ENCODE measurements around the gene TEX13A. TPM values are rescaled to one million over a fixed set of nuclear protein-coding genes. Genes with fewer than 3 reads are reported as not detected.

The TEX13A gene
- total and polyA plus RNA-seq, 2 of the 13 experiments (the other 11 are each of a cell fraction or from before 2014, with no cell fraction given): not detected

DNA sequence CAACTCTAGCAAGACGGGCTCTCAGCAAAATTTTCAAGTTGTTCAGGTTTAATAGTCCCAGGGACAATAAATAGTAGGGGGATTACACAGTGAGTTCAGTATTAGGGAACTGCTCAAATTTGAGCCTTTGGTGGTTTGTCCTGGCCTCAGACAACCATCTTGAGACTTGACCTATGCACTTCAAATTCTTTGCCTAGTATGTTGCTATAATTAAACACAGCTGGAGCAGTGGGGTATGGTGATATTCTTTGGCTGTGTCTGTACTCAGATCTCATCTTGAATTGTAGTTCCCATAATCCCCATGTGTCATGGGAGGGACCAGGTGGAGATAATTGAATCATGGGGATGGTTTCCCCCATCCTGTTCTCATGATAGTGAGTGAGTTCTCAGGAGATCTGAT lies 43.3 kb upstream of the TEX13A start:
- POLR2A ChIA-PET: no interaction called here
- H2AFZ ChIP-seq (ENCODE audit: low read length): no peak overlapping the region
- no peak for DNase-seq (ENCODE audit: low spot score)
- TF ChIP-seq SOX13 (IDR thresholded peaks at IDR 0.05) (no peak), SOX13 (CRISPR knock-in tag; conservative IDR thresholded peaks at IDR 0.05 in 1 of 2, IDR thresholded peaks at IDR 0.05 in 1 of 2) (no peak), XRCC5 (optimal IDR thresholded peaks at IDR 0.05; ENCODE audit: low read length) (no peak), ZEB1 (IDR thresholded peaks at IDR 0.05; ENCODE audit: insufficient replicate concordance, low read depth) (no peak), ZNF83 (CRISPR knock-in tag; IDR thresholded peaks at IDR 0.05; ENCODE audit: borderline replicate concordance) (no peak), SUZ12 (IDR thresholded peaks at IDR 0.05; ENCODE audit: low read depth, low read length) (no peak), GFI1 (CRISPR knock-in tag; IDR thresholded peaks at IDR 0.05; ENCODE audit: borderline replicate concordance) (no peak), CBX5 (CRISPR knock-in tag; IDR thresholded peaks at IDR 0.05; ENCODE audit: borderline replicate concordance) (no peak), PHF20 (CRISPR knock-in tag; IDR thresholded peaks at IDR 0.05) (no peak)
- TF ChIP-seq, protein P1, sequence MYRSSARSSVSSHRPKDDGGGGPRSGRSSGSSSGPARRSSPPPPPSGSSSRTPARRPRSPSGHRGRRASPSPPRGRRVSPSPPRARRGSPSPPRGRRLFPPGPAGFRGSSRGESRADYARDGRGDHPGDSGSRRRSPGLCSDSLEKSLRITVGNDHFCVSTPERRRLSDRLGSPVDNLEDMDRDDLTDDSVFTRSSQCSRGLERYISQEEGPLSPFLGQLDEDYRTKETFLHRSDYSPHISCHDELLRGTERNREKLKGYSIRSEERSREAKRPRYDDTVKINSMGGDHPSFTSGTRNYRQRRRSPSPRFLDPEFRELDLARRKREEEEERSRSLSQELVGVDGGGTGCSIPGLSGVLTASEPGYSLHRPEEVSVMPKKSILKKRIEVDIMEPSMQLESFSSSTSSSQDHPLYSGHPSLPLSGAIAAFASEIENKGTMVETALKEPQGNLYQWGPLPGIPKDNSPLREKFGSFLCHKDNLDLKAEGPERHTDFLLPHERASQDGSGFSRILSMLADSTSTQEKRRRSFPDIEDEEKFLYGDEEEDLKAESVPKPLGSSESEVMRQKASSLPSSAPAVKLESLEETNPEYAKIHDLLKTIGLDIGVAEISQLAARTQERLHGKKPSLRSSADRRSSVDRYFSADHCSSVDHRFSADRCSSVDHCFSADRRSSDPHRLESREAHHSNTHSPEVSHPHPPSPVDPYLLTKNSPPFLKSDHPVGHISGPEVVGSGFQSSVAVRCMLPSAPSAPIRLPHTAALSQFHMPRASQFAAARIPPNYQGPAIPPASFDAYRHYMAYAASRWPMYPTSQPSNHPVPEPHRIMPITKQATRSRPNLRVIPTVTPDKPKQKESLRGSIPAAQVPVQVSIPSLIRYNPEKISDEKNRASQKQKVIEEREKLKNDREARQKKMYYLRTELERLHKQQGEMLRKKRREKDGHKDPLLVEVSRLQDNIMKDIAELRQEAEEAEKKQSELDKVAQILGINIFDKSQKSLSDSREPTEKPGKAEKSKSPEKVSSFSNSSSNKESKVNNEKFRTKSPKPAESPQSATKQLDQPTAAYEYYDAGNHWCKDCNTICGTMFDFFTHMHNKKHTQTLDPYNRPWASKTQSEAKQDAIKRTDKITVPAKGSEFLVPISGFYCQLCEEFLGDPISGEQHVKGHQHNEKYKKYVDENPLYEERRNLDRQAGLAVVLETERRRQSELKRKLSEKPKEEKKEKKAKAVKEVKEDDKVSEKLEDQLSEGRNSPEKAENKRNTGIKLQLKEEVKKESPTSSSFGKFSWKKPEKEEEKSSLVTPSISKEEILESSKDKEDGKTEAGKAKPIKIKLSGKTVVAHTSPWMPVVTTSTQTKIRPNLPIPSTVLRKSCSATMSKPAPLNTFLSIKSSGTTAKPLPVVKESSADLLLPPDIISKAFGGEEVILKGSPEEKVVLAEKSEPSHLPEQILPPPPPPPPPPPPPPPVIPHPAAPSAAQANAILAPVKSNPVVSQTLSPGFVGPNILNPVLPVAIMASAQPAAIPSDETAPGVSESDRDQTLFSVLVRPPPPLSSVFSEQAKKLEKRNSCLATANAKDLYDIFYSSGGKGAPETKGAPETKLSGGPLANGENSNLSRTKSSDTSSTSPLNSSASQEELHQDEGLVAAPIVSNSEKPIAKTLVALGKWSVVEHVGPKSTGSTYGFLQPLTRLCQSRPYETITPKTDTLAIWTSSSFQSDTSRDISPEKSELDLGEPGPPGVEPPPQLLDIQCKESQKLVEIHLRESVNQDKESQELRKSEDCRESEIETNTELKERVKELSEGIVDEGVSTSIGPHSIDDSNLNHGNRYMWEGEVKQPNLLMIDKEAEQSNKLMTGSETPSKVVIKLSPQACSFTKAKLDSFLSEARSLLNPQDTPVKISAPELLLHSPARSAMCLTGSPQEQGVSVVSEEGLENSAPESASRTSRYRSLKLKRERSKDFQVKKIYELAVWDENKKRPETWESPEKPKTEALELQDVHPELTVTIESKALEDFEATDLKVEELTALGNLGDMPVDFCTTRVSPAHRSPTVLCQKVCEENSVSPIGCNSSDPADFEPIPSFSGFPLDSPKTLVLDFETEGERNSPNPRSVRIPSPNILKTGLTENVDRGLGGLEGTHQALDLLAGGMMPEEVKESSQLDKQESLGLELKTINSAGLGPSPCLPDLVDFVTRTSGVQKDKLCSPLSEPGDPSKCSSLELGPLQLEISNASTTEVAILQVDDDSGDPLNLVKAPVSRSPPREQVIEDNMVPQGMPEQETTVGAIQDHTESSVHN (CRISPR knock-in tag; IDR thresholded peaks at IDR 0.05): no peak
- no peak overlapping the region for H3K4me3 ChIP-seq (replicated peaks in 1 of 3; ENCODE audit: insufficient read depth in 1 of 3, low read depth in 2 of 3, low read length in 3 of 3)
- no peaks in the 10 kb centered on the region for H3K9me3 ChIP-seq (ENCODE audit: low read length)
- no peaks in the 10 kb centered on the region for H3K79me2 ChIP-seq (ENCODE audit: insufficient read depth, low read length)
- H3K9ac ChIP-seq (ENCODE audit: insufficient read depth, low read depth, low read length): no peak overlapping the region
- no peaks in the 10 kb centered on the region for H4K20me1 ChIP-seq (ENCODE audit: insufficient read depth, low read length)
- H3K27me3 ChIP-seq (ENCODE audit: control insufficient read depth in 1 of 2, insufficient read depth in 2 of 2, low read length in 2 of 2): no peaks in the 10 kb centered on the region
- CTCF ChIA-PET (ENCODE audit: low intra/inter-chr PET ratio, low total read pairs): no interaction called here
- no CpG with 5 or more reads among the region's 1 CpG for WGBS (ENCODE audit: low lambda C conversion rate)
- H3K36me3 ChIP-seq (replicated peaks in 1 of 2; ENCODE audit: control insufficient read depth in 1 of 2, insufficient read depth in 2 of 2, low read length in 2 of 2): no peaks in the 10 kb centered on the region
- in situ Hi-C loops (cut with HindIII; ENCODE audit: extremely low pct_ligation_motif_present, low pct_unique_long_range_greater_than_20kb) (no loop called here), intact Hi-C loops (cut with micrococcal nuclease; ENCODE audit: unreplicated experiment) (no loop called here)
- no peak for FAIRE-seq
- H3K4me2 ChIP-seq (ENCODE audit: low read depth, low read length): no peak overlapping the region
- no peaks in the 10 kb centered on the region for H3K4me1 ChIP-seq (ENCODE audit: insufficient read depth, low read length)
- no peak for ATAC-seq
- no TSS peak for BruUV-seq (replicated peaks)
- no peak overlapping the region for H3K27ac ChIP-seq (ENCODE audit: extremely low read length, insufficient read depth, low read length)
